Upper lobe of right lung (tissue), 1 donor: ENCODE results near the gene NEO1. TPM values are rescaled to one million over a fixed set of nuclear protein-coding genes. Genes with fewer than 3 reads are reported as not detected.
"Not testable (repeated sequence)": the region's sequence is repeated elsewhere in the genome, so short reads cannot be mapped to it uniquely, and the experiment has no call there.

Source experiments
- ATAC-seq: fragments of 200-7000 bp; cut with Tn5 transposase; one replicate; pipeline ENCODE4 v1.9.1; 2020; ENCODE audit warnings: mild to moderate bottlenecking, moderate library complexity
- DNase-seq: peaks from one replicate; pipeline ENCODE4 v3.0.0-alpha.2; 2020
- H3K27ac ChIP-seq: fragments of 200-600 bp; one replicate; pipeline ENCODE4 v1.8.0; 2022
- H3K27me3 ChIP-seq: fragments of 200-600 bp; one replicate; pipeline ENCODE4 v1.8.0; 2022; ENCODE audit warnings: mild to moderate bottlenecking
- H3K36me3 ChIP-seq: fragments of 200-600 bp; one replicate; pipeline ENCODE4 v1.8.0; 2022
- H3K4me1 ChIP-seq: fragments of 200-600 bp; one replicate; pipeline ENCODE4 v1.8.0; 2022
- H3K4me3 ChIP-seq: fragments of 200-600 bp; one replicate; pipeline ENCODE4 v1.8.0; 2022; ENCODE audit warnings: mild to moderate bottlenecking
- H3K9me3 ChIP-seq: fragments of 200-600 bp; one replicate; pipeline ENCODE4 v1.8.0; 2022
- intact Hi-C: fragments of 100-400 bp; cut with DNase I; formaldehyde crosslinking; loops from one replicate; pipeline ENCODE4 v1.11.0; 2022
- total RNA-seq: library from RNA; stranded (reverse); fragmentation: NEBNext Ultra II Directional; extraction: Animal tissue kit (Norgen Biotek cat#: 25700); gene quantifications from one replicate; pipeline ENCODE4 v1.2.1, GENCODE V29; 2021
- TF ChIP-seq, protein P1 (sequence below): fragments of 200-600 bp; IDR thresholded peaks from one replicate; pipeline ENCODE4 v1.8.0; 2022; ENCODE audit warnings: antibody characterized with exemption
- donor health status: DM: no; HTN: yes; CAD: no; lungs with severe emphysema.

Gene NEO1
- total RNA-seq, 1 donor from 2014 or later, result 44.8 TPM

DNA sequence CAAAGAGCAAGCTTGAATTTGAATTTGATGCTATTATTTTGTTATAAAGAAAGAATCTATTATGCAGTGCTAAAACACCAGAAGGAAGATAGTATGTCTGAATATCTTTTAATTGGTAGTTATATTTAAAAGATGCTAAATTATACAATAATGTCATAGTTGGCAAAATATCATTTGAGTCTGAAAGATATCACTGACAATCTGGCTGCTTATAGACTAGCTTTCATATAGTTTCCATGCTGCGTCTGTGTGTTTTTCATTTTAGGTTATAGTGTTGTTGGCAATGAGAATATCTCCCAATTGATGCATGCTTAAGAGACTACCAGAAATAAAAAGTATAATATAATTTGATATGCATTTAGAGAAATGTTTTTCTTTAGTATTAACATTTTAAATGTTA, 142.9 kb downstream of the NEO1 start:
- DNase-seq (no peak), ATAC-seq (no peak)
- H3K4me1 ChIP-seq, result no peaks in the 10 kb centered on the region
- intact Hi-C loops, result no loop called here
- TF ChIP-seq, protein P1, sequence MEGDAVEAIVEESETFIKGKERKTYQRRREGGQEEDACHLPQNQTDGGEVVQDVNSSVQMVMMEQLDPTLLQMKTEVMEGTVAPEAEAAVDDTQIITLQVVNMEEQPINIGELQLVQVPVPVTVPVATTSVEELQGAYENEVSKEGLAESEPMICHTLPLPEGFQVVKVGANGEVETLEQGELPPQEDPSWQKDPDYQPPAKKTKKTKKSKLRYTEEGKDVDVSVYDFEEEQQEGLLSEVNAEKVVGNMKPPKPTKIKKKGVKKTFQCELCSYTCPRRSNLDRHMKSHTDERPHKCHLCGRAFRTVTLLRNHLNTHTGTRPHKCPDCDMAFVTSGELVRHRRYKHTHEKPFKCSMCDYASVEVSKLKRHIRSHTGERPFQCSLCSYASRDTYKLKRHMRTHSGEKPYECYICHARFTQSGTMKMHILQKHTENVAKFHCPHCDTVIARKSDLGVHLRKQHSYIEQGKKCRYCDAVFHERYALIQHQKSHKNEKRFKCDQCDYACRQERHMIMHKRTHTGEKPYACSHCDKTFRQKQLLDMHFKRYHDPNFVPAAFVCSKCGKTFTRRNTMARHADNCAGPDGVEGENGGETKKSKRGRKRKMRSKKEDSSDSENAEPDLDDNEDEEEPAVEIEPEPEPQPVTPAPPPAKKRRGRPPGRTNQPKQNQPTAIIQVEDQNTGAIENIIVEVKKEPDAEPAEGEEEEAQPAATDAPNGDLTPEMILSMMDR, result no peak
- no peaks in the 10 kb centered on the region for H3K36me3 ChIP-seq
- no peak overlapping the region for H3K27ac ChIP-seq
- H3K4me3 ChIP-seq, result no peak overlapping the region
- H3K27me3 ChIP-seq, result no peaks in the 10 kb centered on the region
- no peaks in the 10 kb centered on the region for H3K9me3 ChIP-seq

DNA sequence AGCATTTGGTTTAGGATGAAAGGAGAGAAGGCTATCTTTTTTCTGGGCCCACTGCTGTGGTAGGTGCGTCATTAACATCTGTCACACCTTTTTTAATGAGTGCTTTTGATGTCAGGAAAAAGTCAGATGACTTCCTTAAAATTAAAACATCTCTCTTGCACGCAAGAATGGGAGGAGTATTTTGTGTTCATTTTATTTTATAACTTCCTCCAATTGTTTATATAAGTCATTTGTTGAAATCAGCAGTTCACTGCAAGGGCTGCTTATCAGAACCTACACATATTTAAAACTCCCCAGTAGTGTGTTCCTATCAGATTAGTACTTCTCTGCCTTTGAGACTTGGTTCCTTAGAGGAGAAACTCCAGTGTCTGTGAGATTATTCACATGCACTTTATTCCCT, 143.8 kb downstream of the NEO1 start:
- Histone ChIP-seq H3K9me3 (no peaks in the 10 kb centered on the region), H3K27ac (no peak overlapping the region), H3K4me1 (no peaks in the 10 kb centered on the region), H3K4me3 (no peak overlapping the region), H3K36me3 (no peaks in the 10 kb centered on the region), H3K27me3 (no peaks in the 10 kb centered on the region)
- TF ChIP-seq, protein P1, result no peak
- ATAC-seq (no peak), DNase-seq (no peak)
- intact Hi-C loops, result no loop called here

DNA sequence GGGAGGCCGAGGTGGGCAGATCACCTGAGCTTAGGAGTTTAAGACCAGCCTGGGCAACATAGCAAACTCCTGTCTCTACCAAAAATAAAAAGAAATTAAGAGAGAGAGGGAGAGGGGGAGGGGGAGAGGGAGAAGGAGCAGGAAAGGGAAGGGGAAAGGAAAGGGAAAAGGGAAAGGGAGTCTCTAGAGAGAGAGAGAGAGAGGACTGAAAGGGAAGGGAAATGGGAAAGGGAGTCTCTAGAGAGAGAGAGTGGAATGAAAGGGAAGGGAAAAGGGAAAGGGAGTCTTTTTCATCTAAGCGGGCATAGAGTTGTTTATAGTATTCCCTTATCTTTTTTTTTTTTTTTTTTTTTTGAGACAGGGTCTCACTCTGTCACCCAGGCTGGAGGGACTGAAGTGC, 148.1 kb downstream of the NEO1 start:
- Histone ChIP-seq H3K4me3 (no peak overlapping the region), H3K27ac (no peak overlapping the region), H3K9me3 (no peaks in the 10 kb centered on the region), H3K36me3 (no peaks in the 10 kb centered on the region), H3K4me1 (no peaks in the 10 kb centered on the region), H3K27me3 (no peaks in the 10 kb centered on the region)
- no peak for DNase-seq
- ATAC-seq, result no peak
- TF ChIP-seq, protein P1, result no peak
- intact Hi-C loops, result no loop called here

DNA sequence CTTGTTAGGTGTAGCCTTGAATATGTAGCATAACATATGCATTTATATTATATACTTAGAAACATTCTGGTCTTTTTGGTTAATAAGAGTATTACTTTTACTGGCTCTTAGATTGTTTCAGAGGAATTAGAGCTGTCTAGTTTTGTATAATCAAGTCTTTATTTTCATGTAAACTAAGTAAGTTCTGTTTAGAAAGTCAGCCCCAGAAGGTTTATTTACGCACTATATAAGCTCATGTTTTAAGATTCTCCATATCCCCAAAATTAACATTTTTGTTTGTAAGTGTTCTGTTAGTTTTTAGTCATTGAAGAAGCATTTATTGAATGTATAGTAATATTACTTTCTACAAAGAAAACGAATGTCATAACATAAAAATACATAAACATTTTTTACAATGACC, 158.4 kb downstream of the NEO1 start:
- H3K36me3 ChIP-seq, result no peaks in the 10 kb centered on the region
- no peak for DNase-seq
- no peak for ATAC-seq
- H3K27me3 ChIP-seq, result no peaks in the 10 kb centered on the region
- H3K27ac ChIP-seq, result no peak overlapping the region
- no peaks in the 10 kb centered on the region for H3K4me1 ChIP-seq
- H3K9me3 ChIP-seq, result no peaks in the 10 kb centered on the region
- no peak overlapping the region for H3K4me3 ChIP-seq
- intact Hi-C loops, result no loop called here
- TF ChIP-seq, protein P1, result no peak

DNA sequence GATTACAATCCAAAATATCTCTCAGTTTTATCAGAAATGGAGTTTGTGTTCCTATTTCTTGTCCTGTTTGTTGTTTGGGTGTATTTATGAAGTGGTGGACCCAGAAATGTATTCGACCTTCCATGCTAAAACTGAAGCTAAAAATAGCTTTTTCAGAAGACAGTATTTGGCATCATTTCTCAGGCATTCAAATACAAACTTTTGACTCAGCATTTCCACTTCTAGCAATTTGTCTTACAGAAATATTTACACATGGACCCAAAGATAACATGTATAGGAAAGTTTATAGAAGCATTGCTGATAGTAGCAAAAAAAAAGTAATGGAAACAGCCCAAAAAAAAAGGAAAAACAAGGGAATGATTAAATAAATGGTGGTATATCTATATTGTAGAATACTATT, 160.2 kb downstream of the NEO1 start:
- Histone ChIP-seq H3K4me3 (no peak overlapping the region), H3K27ac (no peak overlapping the region), H3K27me3 (no peaks in the 10 kb centered on the region), H3K9me3 (no peaks in the 10 kb centered on the region), H3K4me1 (no peaks in the 10 kb centered on the region), H3K36me3 (no peaks in the 10 kb centered on the region)
- no peak for DNase-seq
- no peak for ATAC-seq
- intact Hi-C loops, result no loop called here
- TF ChIP-seq, protein P1, result no peak

DNA sequence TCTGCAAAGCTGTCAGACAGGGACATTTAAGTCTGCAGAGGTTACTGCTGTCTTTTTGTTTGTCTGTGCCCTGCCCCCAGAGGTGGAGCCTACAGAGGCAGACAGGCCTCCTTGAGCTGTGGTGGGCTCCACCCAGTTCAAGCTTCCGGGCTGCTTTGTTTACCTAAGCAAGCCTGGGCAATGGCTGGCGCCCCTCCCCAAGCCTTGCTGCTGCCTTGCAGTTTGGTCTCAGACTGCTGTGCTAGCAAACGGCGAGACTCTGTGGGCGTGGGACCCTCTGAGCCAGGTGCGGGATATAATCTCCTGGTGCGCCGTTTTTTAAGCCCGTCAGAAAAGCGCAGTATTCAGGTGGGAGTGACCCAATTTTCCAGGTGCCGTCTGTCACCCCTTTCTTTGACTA, 169.2 kb downstream of the NEO1 start:
- H3K27ac ChIP-seq, H3K9me3 ChIP-seq, H3K4me3 ChIP-seq, H3K36me3 ChIP-seq, DNase-seq, H3K4me1 ChIP-seq, H3K27me3 ChIP-seq, ATAC-seq, intact Hi-C loops: not testable (repeated sequence)
